HepG2 (cell line): Measurements from ENCODE around the gene MT1A. TPM values are rescaled to one million over a fixed set of nuclear protein-coding genes. Genes with fewer than 3 reads are reported as not detected.

Source experiments
- DDIT3 ChIP-seq: sonication (generic); formaldehyde crosslinking; IDR thresholded peaks from 2 replicates; pipeline ENCODE4 v1.4.0; 2020; ENCODE audit warnings: mild to moderate bottlenecking, missing genetic modification reagents
- GTF3A ChIP-seq: sonication (generic); formaldehyde crosslinking; conservative IDR thresholded peaks from 2 replicates; pipeline ENCODE4 v1.4.0; 2020; ENCODE audit warnings: mild to moderate bottlenecking, missing genetic modification reagents
- HIC2 ChIP-seq: sonication (generic); formaldehyde crosslinking; IDR thresholded peaks from 2 replicates; pipeline ENCODE4 v1.9.0; 2022; ENCODE audit warnings: low read depth, missing genetic modification reagents
- HOXA3 ChIP-seq: sonication (generic); formaldehyde crosslinking; IDR thresholded peaks from 2 replicates; pipeline ENCODE4 v1.5.0; 2020; ENCODE audit warnings: missing genetic modification reagents
- MAZ ChIP-seq, 2 experiments: sonication (generic) in 1 of 2; formaldehyde crosslinking in 1 of 2; IDR thresholded peaks; 2 replicates each; pipeline versions ENCODE4 v1.5.0 to v1.6.1; 2012 to 2020; ENCODE audit warnings: low read depth in 2 of 2, mild to moderate bottlenecking in 2 of 2, borderline replicate concordance in 1 of 2, improper control_type of control experiment in 1 of 2, low read length in 1 of 2, missing genetic modification reagents in 1 of 2, moderate library complexity in 1 of 2
- MIXL1 ChIP-seq: IDR thresholded peaks from 2 replicates; pipeline ENCODE4 v1.6.1; 2016
- PATZ1 ChIP-seq: sonication (generic); formaldehyde crosslinking; IDR thresholded peaks from 2 replicates; pipeline ENCODE4 v1.4.0; 2020; ENCODE audit warnings: missing genetic modification reagents
- TCF7 ChIP-seq: sonication (generic); IDR thresholded peaks from 2 replicates; pipeline ENCODE4 v1.6.1; 2016; ENCODE audit warnings: antibody characterized with exemption, low read depth
- THYN1 ChIP-seq: sonication (generic); formaldehyde crosslinking; IDR thresholded peaks from 2 replicates; pipeline ENCODE4 v1.8.1; 2023; ENCODE audit warnings: low read depth, mild to moderate bottlenecking, moderate library complexity, missing genetic modification reagents, borderline replicate concordance
- ZHX1 ChIP-seq: sonication (generic); formaldehyde crosslinking; IDR thresholded peaks from 2 replicates; pipeline ENCODE4 v1.8.1; 2022; ENCODE audit warnings: low read depth, mild to moderate bottlenecking, missing genetic modification reagents
- ZNF124 ChIP-seq: sonication (generic); formaldehyde crosslinking; IDR thresholded peaks from 2 replicates; pipeline ENCODE4 v1.4.0; 2020; ENCODE audit warnings: missing genetic modification reagents
- ZNF235 ChIP-seq: sonication (generic); formaldehyde crosslinking; IDR thresholded peaks from 2 replicates; pipeline ENCODE4 v1.8.1; 2023; ENCODE audit warnings: mild to moderate bottlenecking, missing genetic modification reagents, borderline replicate concordance
- ZNF451 ChIP-seq: sonication (generic); formaldehyde crosslinking; IDR thresholded peaks from 2 replicates; pipeline ENCODE4 v1.5.0; 2020; ENCODE audit warnings: mild to moderate bottlenecking, missing genetic modification reagents
- ZNF556 ChIP-seq: sonication (generic); formaldehyde crosslinking; IDR thresholded peaks from 2 replicates; pipeline ENCODE4 v1.4.0; 2020; ENCODE audit warnings: mild to moderate bottlenecking, missing genetic modification reagents, borderline replicate concordance
- ZNF687 ChIP-seq: sonication (generic); formaldehyde crosslinking; IDR thresholded peaks from 2 replicates; pipeline ENCODE4 v1.5.1; 2020; ENCODE audit warnings: mild to moderate bottlenecking, missing genetic modification reagents, moderate library complexity
- ZNF850 ChIP-seq: sonication (generic); formaldehyde crosslinking; conservative IDR thresholded peaks from 2 replicates; pipeline ENCODE4 v1.9.0; 2021; ENCODE audit warnings: mild to moderate bottlenecking, missing genetic modification reagents
- polyA plus RNA-seq, 8 experiments: library from polyadenylated mRNA; depleted of rRNA in 3 of 8; stranded (reverse) in 7 of 8; unstranded in 1 of 8; fragments of >200 nt; fragmentation: Illumina TruSeq in 4 of 8; extraction: Trizol in 4 of 8; gene quantifications; 2 replicates each; pipeline versions ENCODE4 v1.2.1 to v1.2.3, GENCODE V29; 2011 to 2016; ENCODE audit warnings: low read depth in 4 of 8, missing spikeins in 1 of 8, mixed read lengths in 1 of 8; ENCODE audit not compliant: insufficient read depth in 1 of 8
- total RNA-seq, 5 experiments: library from RNA; depleted of rRNA; stranded (reverse); fragments of >200 nt; fragmentation: Illumina TruSeq; extraction: Trizol; gene quantifications; 2 replicates each; pipeline ENCODE4 v1.2.3, GENCODE V29; 2016; ENCODE audit warnings: low read depth in 1 of 5

The MT1A gene
- total and polyA plus RNA-seq, 2 of the 13 experiments (the other 11 are each of a cell fraction or from before 2014, with no cell fraction given), result 8.3 to 10.4 TPM

- TF ChIP-seq TCF7 (peak; percentile 82), HIC2 (CRISPR knock-in tag) (peak; percentile 65; the same call in 1 of the 2 replicates), MIXL1 (no peak), GTF3A (CRISPR knock-in tag) (no peak), ZNF556 (CRISPR knock-in tag) (no peak), MAZ (IDR thresholded peaks at IDR 0.05; ENCODE audit: borderline replicate concordance, low read depth, low read length) (peak; percentile 60; the same call in 1 of the 2 replicates), MAZ (CRISPR knock-in tag; IDR thresholded peaks at IDR 0.05; ENCODE audit: low read depth) (peak; percentile 43; the same call in 1 of the 2 replicates), ZHX1 (CRISPR knock-in tag) (peak; percentile 68; the same call in 1 of the 2 replicates), ZNF850 (CRISPR knock-in tag) (no peak), ZNF451 (CRISPR knock-in tag) (peak; percentile 43; the same call in 1 of the 2 replicates), PATZ1 (CRISPR knock-in tag) (peak; percentile 78), ZNF235 (peak; percentile 75; the same call in 1 of the 2 replicates), THYN1 (CRISPR knock-in tag) (no peak), HOXA3 (CRISPR knock-in tag) (peak; percentile 86), ZNF124 (CRISPR knock-in tag) (peak; percentile 46; the same call in 1 of the 2 replicates), DDIT3 (no peak), ZNF687 (CRISPR knock-in tag) (peak; percentile 95)
These were observed 43.7 kb downstream of the MT1A start, which contains the start of gene MT1X (continued) for GRCh38 chr16:56681939-56682702.
